CD4-positive, alpha-beta T cell treated with Interferon gamma for 1 hour (primary cell): Measurements from ENCODE around the gene LGALS13.

Experiments used
- DNase-seq: peaks from one replicate; pipeline ENCODE4 v3.0.0-alpha.2; 2020

LGALS13 gene, protein sequence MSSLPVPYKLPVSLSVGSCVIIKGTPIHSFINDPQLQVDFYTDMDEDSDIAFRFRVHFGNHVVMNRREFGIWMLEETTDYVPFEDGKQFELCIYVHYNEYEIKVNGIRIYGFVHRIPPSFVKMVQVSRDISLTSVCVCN

DNA sequence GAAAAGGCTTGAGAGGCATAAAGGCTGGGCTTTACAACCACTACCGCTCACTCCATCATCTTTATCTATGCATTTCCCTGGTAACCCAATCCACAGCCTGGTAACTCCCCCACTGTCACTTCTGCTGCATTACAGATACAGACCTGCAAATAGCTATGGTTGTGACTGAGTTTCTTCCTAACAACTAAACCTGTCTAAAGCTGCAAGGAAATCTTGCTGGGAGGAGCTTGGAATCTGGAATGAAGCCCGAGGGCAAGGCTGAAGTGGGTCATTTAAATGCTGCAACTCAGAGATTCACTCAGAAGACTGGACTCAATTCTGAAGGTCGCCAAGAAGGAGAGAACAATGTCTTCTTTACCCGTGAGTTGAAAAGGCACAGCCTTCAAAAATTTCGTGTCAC is at the start of gene LGALS13:
TSS of gene LGALS13 (plus strand) at position 301 of the 400 bp plus-strand sequence. CDS start at position 346, 45 bp downstream.
- DNase-seq = no peak

DNA sequence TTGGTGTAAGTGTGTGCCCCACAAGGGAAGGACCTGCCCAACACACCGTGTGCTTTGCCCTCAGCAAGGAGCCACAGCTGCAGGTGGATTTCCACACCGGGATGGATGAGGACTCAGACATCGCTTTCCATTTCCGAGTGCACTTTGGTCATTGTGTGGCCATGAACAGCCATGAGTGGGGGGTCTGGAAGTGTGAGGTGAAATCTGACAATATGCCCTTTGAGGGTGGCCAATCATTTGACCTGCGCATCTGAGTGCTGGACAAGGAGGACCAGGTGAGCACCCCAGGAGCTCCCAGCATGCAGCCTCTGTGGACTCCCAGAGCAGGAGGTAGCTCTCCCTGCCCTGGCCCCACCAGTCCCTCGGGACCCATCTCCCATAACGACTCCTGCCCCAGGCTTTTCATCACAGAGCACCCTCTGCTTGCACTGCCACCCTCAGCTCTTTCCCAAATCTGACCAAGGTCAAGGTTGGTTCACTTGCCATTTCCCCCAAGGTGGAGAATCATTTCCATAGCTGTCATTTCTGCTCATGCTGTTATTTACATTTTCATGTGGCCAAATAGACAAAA is 49.2 kb upstream of the LGALS13 start:
- DNase-seq = no peak

DNA sequence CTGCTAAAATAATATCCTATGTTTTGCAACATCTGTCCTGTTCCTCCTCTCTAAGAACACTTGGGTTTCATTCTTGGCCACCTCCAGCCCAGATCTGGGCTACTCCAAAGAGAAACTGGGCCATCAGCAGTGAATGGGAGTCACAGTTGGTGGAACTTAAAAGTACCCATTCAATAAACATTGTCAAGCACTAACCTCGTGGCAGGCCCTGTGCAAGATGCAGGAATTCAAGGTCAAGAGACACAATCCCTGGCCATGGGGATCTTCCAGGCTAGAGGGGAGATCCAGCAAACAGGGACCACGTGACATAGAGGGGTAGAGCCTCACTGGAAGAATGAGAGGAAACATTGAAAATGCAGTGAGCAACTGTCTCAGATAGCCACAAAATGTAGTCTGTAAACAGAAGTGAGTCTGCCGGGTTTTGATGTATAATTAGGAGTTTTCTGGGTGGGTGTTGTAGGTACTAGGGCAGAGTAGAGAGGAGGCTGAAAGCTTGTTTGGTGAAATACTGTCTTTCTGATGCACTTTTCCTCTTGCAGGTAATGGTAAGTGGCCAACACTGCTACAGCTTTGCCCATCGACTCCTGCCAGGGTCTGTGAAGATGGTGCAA is 47.5 kb upstream of the LGALS13 start:
- no peak for DNase-seq

DNA sequence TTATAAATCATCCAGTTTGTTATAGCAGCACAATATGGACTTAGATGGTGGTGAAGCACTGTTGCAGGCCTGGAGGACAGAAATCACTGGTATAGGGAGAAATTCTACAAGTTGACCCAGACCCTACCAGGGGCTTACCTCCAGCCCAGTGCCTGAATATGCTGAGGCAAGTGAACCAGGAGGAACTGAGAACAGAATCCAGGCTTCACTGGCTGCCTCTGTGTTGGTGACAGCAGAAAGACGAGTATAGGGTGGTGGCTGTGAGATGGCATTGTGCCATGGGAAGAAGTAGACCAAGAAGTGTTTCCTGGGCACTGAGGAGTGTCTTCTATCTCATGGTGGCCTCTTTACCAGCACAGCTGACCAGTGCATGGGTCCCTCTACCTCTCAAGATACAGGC is 46.4 kb upstream of the LGALS13 start:
- no peak for DNase-seq

DNA sequence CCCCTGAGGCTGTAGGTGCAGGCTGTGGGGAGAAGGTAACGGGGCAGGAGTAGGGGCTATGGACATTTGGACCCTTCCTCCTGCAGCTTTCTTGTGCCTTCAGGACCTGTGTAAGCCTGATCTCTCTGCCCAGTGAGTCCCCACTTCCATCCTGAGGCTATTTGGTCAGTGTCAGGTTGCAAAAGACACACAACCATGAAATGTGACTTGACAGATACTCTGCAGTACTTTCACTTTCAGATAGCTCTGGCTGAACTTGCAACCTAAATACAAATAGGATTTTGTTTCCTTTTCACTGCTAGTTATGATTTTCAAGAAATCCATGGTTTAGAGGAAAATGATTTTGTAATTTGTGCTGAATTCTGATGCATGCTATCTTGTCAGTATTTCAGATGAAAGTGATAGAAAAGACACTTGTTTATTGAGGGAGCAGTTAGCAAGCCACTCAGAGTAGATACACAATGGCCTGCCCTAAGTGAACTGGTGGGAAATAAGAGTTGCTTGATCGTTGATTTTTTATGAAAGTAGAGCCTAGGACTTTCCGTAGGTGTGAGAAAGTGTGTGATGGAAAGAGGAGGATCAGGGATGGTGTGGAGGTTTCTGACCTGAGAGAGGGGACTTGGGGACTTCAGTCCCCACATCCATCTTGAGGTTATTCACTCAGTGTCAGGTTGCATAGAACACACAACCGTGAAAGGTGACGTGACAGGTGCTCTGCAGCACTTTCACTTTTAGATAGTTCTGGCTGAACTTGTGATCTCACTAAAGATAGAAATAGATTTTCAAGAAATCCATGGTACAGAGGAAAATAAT is 44.3 kb upstream of the LGALS13 start:
- DNase-seq = no peak

DNA sequence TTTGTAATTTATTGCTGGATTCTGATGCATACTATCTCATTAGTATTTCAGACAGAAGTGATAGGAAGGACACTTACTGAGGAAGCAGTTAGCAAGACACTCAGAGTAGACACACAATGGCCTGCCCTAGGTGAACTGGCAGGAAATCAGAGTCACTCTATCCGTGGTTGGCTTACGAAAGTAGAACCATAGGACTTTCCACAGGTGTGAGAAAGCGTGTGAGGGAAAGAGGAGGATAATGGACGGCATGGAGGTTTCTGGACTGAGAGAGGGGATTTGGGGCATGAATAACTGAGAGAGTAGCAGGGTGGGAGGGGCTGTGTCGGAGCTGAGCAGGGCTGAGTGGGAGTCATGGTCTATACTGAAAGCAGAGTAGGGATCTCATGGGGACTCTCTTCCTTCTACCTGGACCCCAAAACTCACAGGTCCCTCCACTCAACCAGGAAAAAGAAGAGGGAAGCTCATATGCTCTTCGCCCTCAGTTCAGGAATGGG is 43.7 kb upstream of the LGALS13 start:
- no peak for DNase-seq

DNA sequence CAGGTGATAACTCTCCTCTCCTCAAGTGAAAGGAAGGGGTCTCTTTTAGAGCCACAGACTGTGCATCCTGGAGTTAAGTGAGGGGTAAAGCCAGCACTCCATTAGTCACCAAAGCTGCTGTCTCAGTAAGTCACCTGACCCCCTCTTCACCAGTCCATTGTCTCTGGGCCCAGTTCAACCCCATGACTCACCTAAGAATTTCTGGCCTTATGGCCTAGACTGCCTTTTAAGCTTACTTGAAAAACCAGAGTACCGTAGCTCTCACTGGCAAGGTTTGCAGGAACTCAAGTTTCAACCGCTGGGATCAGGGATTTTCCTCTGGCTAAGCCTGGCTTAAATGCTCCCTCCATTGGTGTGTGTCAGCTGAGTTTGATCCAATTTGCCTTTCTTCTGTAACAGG is 38.9 kb upstream of the LGALS13 start:
- DNase-seq = no peak

DNA sequence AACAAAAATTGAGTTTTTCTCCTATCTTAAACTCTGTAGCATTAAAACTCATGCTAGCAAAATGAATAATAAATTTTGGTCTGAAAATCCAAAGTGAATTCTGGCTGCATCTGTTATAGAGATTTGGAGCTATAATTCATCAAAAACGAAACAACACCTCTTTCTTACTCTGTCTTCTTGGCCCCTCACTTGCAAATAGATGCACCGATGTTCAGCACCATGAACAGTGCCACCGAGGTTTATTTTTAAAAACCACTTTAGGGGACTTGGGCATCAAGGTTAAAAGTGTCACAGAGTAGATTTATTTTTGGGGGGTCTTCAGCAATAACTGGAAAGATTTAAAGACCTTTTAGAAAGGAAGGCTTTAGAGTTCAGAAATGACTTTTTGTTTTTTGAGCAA is 36.3 kb upstream of the LGALS13 start:
- DNase-seq = no peak

DNA sequence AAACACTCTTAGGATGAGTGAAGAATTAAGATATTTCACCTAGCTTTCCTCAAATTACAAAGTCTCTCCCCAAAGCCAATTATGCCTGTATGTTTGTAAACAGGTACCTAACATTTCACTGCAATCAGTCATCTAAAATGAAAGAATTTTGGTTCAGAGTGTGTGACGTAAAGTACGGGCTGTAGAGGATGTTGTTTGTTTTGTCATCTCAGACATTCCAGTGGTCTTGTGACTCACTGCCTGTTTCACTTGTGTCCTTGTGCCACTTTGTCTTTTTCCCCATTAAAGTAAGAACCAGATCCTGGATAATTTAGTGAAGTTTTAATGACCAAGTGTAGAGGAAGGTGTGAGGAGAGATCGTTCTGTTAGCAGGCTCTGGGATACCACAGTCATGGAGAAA is 33.7 kb upstream of the LGALS13 start:
- DNase-seq = no peak

DNA sequence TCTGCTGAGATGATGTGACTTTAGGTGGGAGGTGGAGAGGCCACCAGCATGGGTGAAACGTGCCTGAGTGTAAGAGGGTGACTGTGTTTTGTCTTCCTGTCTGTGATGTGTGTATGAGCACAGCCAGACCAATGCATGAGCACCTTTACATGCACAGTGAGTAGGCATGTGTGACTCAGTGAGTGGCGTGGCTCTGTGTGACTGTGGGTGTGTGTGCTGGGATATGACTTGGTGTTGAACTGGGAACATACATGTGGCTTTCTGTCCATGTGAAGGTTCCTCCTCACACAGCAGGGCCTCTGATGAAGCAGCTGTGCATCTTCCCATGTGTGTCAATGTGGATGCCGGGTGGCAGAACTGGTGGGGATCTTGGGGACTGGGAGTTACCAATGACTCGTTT is 19.9 kb upstream of the LGALS13 start:
- no peak for DNase-seq

DNA sequence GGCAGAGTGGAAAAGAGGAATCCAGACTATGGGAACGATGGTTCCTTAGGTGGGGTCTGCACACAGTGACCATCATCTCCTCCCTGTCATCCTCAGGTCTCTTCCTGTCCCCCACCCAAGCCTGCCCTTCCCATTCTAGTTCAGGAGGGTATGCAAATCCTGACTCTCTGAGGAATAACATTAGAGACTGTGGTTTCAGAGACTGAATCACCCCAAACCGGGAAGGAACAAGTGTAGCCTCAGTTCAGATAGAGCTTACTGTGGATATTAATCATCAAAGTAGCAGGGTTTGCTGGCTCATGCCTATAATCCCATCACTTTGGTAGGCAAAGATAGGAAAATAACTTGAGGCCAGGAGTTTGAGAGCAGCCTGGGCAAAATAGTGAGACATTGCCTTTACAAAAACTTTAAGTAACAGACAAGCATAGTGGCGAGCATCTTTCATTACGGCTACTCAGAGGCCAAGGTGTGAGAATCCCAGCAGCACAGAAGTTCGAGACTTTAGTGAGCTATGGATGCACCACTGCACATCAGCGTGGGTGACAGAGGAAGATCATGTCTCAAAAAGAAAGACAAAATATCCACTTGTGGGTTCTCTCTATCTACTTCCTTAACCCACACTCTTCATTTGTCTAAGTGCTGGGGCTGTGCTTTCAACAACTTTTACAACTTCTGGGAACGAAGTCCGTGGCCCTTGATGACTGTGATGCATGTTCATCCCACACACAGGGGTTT is 19.3 kb upstream of the LGALS13 start:
- DNase-seq = no peak

DNA sequence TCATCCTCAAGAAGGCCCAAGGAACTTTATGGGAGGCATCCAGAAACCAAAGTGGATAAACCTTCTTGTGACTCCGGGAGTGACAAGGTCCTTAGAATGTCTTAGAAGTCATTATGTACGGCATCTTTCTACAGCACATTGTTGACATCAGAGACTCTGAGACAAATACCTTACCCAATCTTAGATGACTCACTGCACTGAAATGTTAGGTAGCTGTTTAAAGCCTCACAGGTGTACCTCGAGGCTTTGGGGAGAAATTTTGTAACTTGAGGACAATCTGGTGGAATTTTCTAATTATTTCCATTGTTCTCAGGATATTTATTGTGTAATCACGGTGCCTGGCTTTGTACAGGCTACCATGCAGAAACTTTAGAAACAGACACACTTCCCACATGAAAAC is 14.8 kb upstream of the LGALS13 start:
- DNase-seq = no peak

DNA sequence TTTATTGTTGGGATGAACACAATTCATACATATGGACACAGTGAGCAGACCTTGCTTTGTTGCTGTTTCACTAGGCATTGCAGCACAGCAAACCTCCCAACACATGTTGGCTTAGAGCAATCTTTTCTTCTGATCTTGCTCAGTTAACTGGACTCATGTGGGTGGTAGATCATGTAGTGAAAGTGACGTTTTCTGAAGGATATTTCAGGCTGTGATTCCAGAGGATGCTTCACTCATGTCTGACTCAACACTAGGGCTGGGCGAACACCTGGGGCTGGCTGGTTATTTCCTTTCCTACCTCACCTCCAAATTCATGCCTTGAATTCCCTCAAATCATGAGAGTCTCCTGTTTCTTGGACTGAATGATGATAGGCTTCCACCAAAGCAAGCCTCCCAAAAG is 14.3 kb upstream of the LGALS13 start:
- DNase-seq = no peak

DNA sequence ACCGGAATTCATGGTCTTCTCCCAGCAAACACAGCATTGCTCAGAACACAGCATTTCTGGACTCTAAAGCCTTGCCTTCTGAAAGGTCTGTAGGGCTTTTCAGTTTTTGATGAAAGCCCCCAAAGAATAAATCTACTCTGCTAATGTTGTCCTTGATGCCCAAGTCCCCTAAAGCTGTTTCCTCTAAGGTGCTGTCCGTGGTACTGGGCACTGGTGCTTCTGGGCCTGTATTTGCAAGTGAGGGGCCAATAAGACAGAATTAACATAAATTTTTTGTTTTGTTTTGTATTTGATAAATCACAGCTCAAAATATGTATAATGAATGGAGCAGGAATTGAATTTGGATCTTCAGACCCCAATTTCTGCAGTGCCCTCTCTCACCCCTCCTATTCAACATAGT is 12.1 kb upstream of the LGALS13 start:
- no peak for DNase-seq

DNA sequence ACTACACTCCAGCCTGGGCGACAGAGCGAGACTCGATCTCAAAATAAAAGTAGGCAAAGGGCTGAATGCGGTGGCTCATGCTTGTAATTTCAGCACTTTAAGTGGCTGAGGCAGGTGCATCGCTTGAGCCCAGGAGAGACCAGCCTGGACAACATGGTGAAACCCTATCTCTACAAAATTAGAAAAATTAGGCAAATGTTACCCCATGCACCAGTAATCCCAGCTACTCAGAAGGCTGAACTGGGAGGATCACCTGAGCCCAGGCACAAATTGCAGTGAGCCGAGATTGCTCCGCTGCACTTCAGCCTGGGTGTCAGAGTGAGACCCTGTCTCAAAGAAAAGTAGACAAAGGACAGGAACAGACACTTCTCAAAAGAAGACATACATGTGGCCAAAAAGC is 9.9 kb upstream of the LGALS13 start:
- DNase-seq = no peak

DNA sequence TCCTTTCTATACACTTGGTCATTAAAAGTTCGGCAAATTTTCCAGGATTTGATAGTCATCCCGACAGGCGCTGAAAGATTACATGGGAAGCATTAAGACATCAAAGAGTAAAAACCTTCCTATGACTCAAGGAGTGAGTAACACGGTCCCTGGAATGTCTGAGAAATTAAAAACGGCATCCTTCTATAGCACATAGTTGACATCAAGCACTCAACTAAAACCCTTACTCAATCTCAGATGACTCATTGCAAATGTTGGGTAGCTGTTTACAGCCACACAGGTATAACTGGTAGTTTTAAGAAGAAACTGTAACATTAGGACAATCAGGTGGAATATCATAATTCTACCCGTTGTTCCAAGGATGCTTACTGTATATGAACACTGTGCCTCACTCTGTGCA is 6.4 kb upstream of the LGALS13 start:
- no peak for DNase-seq

DNA sequence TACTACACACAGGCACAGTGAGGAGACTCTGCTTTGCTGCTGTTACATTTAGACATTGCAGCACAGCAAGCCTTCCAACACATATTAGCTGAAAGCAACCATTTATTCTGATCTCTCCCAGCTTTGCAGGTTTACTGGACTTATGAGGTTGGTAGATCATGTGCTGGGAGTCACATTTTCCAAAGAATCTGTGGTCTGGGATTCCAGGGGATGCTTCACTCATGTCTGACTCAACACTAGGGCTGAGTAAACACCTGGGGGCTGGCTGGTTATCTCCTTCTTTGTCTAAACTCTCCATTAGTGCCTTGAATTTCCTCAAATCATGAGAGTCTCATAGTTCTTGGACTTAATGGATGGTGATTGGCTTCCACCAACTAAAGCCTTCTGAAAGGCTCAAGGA is 5.4 kb upstream of the LGALS13 start:
- no peak for DNase-seq

DNA sequence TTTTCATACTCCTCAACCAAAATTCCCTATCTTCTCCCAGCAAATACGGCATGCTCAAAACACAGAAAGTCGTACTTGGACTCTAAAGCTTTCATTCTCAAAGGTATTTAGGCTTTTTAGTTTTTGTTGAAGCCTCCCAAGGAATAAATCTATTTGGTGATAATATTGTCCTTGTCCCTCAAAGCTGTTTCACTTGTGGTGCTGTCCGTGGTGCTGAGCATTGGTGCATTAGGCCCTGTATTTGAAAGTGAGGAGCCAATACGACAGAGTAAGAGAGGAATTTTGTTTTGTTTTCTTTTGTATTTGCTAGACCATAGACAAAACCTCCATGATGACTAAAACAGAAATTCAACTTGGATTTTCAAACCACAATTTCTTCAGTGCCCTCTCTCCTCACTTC is 3.2 kb upstream of the LGALS13 start:
- no peak for DNase-seq

DNA sequence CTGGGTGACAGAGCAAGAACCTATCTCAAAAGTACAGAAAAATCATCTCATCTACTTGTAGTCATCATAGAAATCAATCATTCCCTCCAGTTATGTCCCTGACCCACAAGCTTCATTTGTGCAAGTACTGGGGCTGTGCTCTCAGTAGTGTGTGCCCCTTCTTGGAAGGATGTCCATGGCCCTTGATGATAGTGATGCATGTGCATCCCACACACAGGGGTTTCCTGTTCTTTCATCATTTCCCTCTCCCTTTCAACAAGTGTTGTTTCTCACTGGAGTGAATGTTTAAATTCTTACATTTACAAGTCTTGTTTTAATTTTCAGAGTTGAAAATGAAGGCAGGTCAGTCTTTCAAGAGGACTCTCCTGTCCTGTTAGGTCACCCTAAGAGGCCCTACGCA is 1.5 kb downstream of the LGALS13 start:
- DNase-seq = no peak

DNA sequence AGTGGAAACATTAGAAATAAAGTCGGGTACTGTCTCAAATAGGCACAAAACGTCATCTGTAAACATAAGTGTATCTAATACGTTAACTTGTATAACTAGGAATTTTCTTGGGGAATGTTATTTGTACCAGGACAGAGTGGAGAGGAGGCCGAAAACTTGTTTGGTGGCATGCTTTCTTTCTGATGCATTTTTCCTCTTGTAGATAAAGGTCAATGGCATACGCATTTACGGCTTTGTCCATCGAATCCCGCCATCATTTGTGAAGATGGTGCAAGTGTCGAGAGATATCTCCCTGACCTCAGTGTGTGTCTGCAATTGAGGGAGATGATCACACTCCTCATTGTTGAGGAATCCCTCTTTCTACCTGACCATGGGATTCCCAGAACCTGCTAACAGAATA is 4.7 kb downstream of the LGALS13 start:
- no peak for DNase-seq

DNA sequence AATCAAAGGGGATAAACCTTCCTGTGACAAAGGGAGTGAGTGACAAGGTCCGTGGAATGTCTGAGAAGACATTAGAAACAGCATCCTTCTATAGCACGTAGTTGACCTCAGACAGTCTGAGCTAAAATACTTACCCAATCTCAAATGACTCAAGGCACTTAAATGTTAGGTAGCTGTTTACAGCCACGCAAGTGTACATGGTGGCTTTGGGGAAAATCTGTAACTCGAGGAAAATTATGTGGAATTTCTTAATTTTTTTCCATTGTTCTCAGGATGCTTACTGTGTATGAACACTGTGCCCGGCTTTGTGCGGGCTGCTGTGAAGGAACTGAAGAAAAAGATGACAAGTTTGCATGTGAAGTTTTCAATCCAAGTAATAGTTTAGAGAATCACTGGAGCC is 5.2 kb downstream of the LGALS13 start:
- DNase-seq = no peak

DNA sequence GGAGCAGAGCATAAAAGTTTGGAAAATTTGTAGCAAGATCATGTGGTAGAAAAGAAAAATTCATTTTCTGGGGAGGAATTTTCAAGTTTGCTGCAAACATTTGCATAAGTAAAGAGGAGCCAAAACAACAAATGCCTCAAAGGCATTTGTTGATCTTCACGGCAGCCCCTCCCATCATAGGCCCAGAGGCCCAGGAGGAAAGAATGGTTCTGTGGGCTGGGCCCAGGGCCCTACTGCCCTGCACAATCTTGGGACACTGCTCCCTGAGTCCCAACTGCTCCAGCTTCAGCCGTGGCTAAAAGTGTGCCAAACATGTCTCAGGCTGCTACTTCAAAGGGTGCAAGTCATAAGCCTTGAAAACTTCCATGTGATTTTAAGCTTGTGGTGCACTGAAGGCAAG is 11.3 kb downstream of the LGALS13 start:
- DNase-seq = no peak

DNA sequence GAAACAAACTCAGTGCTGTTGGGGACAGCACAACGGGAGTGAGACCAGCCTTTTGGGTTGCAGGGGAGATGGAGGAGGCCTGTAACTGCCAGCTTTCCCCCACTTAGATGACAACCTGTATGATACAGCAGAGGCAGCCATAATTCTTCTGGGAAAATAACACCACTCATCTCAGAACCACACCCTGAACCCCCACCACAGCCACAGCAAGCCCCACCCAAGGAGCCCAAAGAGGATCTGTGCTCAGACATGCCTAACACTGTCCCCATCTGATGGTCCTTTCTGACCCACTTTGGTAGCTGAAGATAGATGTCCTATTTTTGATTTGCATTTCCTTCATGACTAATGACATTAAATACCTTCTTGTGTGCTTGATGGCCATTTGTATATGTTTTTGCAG is 15.4 kb downstream of the LGALS13 start:
- DNase-seq = no peak
